Rectal smooth muscle tissue (tissue), 1 donor: Measurements from ENCODE around the gene GRIA1.
"Not testable (repeated sequence)": the region's sequence is repeated elsewhere in the genome, so short reads cannot be mapped to it uniquely, and the experiment has no call there.

Experiments used
- H3K27ac ChIP-seq: one replicate; pipeline ENCODE4 v1.7.0; 2013; ENCODE audit warnings: low read depth, low read length, inconsistent platforms
- H3K27me3 ChIP-seq: one replicate; pipeline ENCODE4 v1.7.0; 2013; ENCODE audit warnings: low read length; ENCODE audit not compliant: control insufficient read depth, insufficient read depth
- H3K36me3 ChIP-seq: one replicate; pipeline ENCODE4 v1.7.0; 2013; ENCODE audit warnings: low read length; ENCODE audit not compliant: control insufficient read depth, insufficient read depth
- H3K4me1 ChIP-seq: one replicate; pipeline ENCODE4 v1.7.0; 2013; ENCODE audit warnings: low read length; ENCODE audit not compliant: control insufficient read depth, insufficient read depth
- H3K4me3 ChIP-seq: one replicate; pipeline ENCODE4 v1.7.0; 2013; ENCODE audit warnings: low read length
- H3K9ac ChIP-seq: one replicate; pipeline ENCODE4 v1.7.0; 2013; ENCODE audit warnings: low read length

The GRIA1 gene

DNA sequence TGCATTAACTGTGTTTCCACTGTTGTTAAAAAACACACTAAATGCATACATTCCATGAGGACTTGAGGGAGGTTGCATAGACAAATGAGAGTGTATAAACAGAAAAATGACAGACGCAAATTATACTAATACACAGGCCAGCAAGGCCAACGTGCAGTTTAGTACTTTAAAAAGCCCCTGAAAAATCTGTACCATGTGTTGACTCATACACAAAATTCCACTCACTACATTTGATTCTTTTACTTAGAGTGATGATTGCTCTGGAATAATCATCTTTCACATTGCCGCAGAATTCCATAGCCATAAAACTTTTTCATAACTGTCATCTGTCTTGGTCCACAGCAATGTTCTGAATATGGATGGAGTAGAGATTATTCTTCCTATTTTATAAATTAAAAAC lies 332.6 kb downstream of the GRIA1 start:
- Histone ChIP-seq H3K4me1 (no peaks in the 10 kb centered on the region), H3K9ac (no peak overlapping the region), H3K27ac (no peak overlapping the region), H3K27me3 (no peaks in the 10 kb centered on the region), H3K4me3 (no peak overlapping the region), H3K36me3 (no peaks in the 10 kb centered on the region)

DNA sequence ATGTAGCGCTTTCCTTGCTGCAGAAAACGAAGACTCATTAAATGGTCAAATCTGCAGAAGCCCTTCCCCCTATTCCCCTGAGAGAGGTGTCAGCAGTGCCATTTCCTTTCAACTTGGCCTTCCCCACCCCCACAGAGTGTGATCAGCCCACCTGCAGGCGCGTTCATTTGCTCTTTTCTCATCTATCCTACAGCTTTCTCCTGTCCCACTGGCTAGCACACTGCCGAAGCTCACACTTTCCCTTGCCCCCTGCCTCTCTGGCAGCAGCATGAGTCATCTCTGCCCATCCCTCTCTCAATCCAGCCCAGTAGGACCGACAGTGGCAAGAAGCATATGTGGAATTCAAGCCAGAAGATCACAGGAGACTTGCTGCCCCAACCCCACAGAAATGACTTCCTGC lies 334.4 kb downstream of the GRIA1 start:
- H3K4me3 ChIP-seq: no peak overlapping the region
- H3K36me3 ChIP-seq: no peaks in the 10 kb centered on the region
- H3K4me1 ChIP-seq: no peaks in the 10 kb centered on the region
- H3K27me3 ChIP-seq: no peaks in the 10 kb centered on the region
- no peak overlapping the region for H3K9ac ChIP-seq
- no peak overlapping the region for H3K27ac ChIP-seq

GRCh38 chr5:153827397-153827796 lies 336.9 kb downstream of the GRIA1 start:
- Histone ChIP-seq H3K27me3 (no peaks in the 10 kb centered on the region), H3K9ac (no peak overlapping the region), H3K4me3 (no peak overlapping the region), H3K36me3 (no peaks in the 10 kb centered on the region), H3K27ac (no peak overlapping the region), H3K4me1 (no peaks in the 10 kb centered on the region)

DNA sequence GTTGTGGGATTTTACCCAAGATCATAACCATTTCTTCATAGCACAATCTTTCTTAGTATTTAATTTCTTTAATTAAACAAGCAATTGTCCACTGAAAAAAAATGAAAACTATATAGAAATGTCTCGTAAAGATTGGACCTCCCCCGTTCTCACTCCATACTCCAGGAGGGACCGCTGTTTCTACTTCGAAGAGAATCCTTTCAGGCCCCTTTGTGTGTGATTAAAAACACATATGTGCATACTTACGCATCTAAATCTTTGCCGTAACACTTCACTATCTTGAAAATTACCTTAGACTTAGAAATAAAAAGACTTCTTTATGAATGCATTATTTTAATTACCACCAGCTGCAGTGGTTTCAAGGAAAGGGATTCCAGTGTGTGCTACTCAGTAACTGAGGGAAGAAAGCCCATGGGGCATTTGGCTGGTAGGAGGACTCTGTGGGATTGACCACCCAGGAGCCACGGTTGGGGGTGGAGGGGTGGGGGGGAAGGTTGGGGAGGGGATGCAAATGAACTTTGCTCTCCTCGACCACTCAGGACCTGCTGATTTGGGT lies 339.1 kb downstream of the GRIA1 start:
- H3K4me3 ChIP-seq: no peak overlapping the region

DNA sequence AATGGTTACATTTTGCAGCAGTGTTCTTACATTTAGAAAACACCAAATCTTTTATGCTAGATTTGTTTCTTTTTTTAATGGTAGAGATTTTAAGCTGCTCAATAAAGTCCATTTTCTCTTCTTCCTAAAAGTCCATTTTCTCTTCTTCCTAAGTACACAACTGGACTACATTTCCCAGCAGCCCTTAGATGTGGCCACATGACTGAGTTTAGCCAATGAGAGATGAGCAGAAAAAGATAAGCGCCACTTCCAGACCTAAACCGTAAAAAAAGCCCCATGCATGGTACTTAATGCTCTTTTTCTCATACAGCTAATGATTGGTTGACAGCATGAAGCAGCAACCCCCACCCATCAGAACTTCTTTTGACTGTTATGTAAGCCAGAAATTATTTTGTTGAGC lies 341.5 kb downstream of the GRIA1 start:
- no peaks in the 10 kb centered on the region for H3K4me1 ChIP-seq
- H3K27me3 ChIP-seq: no peaks in the 10 kb centered on the region
- H3K36me3 ChIP-seq: no peaks in the 10 kb centered on the region
- no peak overlapping the region for H3K9ac ChIP-seq
- H3K27ac ChIP-seq: no peak overlapping the region
- no peak overlapping the region for H3K4me3 ChIP-seq

More for the DNA sequence above, 339.1 kb downstream of the GRIA1 start:
- no peaks in the 10 kb centered on the region for H3K4me1 ChIP-seq
- no peaks in the 10 kb centered on the region for H3K27me3 ChIP-seq
- no peaks in the 10 kb centered on the region for H3K36me3 ChIP-seq
- H3K27ac ChIP-seq: no peak overlapping the region
- no peak overlapping the region for H3K9ac ChIP-seq

DNA sequence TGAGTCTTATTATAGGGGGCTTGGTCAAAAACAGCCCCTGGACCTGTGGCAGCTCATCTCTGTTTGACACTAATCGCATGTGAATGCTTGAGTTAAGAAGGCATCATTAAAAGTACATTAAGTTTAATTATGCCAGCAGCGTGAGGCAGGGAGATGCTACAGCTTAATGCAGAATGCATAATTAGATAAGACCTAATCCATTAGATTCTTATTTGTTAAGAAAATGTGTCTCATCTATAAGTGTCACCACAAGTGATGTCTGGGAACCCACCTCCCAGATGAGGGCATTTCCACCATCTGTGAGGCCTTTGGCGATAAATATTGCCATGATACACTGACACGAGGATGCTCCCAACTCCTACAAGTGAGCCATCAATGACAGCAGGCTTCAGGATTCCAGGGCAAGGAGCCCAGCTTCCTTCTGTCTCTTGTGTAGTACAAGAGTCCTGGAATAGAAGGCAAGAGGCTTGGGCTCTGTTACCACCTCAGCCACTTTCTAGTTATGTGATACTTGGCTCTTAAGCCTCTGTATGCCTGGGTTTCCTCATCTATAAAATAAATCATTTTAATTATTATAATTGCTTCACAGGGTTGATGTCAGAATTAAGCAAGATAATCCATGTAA lies 345.5 kb downstream of the GRIA1 start:
- H3K36me3 ChIP-seq: no peaks in the 10 kb centered on the region
- no peaks in the 10 kb centered on the region for H3K4me1 ChIP-seq
- H3K4me3 ChIP-seq: no peak overlapping the region
- H3K27me3 ChIP-seq: no peaks in the 10 kb centered on the region
- H3K27ac ChIP-seq: no peak overlapping the region
- H3K9ac ChIP-seq: no peak overlapping the region

GRCh38 chr5:153849303-153850113 lies 359.0 kb downstream of the GRIA1 start:
- not testable (repeated sequence) for H3K4me3 ChIP-seq, H3K9ac ChIP-seq, H3K36me3 ChIP-seq, H3K27me3 ChIP-seq, H3K4me1 ChIP-seq, H3K27ac ChIP-seq

DNA sequence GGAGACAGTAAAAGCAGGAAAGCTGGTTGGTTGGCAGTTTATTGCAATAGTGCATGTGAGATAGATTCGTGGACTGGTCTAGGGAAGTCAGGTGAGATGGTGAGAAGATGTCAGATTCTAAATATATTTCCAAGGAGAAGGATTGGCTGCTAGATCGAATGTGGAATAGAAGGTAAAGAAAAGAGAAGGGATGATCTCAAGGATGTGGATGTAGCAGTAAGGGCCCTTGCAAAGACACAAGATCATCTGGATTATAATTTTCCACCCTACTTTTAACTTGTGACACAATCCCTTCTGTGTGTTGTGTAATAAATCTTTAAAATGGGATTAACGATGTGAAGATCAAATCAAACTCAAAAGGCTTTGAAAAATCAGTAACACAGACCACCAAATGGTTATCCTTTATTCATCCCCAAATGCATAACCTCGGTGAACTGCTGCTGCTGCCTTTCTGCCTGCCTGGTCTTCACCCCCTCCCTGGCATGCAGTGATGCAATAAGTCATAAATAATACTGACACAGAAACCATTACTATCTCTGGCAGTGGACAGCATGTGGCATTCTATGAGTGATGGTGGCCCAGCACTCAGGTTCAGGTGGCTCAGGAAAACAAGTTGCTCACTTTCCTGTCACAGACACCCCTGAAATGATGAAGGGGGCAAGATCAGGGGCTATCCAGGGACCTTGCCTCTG lies 369.9 kb downstream of the GRIA1 start:
- no peak overlapping the region for H3K4me3 ChIP-seq
- no peaks in the 10 kb centered on the region for H3K4me1 ChIP-seq
- H3K27ac ChIP-seq: no peak overlapping the region
- no peak overlapping the region for H3K9ac ChIP-seq
- no peaks in the 10 kb centered on the region for H3K27me3 ChIP-seq
- no peaks in the 10 kb centered on the region for H3K36me3 ChIP-seq

DNA sequence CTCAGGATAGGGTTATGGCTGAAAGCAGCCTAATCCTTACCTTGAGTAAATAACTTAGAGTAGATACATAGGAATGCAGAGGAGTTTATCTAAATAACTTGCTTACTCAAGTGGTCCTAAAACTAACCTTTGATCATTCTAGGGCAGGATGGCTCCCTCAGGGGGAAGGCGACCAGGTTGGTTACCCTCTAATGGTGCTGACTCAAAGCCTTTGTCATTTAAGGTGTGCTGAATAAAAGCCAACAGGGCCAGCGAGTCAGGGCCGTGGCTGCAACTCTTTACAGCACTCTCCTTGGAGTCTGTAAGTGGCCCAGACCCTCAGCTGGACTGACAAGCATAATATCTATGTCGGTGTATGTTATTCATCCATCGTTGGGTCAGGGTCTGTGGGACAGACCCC lies 372.4 kb downstream of the GRIA1 start:
- not testable (repeated sequence) for H3K9ac ChIP-seq, H3K4me3 ChIP-seq, H3K4me1 ChIP-seq, H3K27me3 ChIP-seq, H3K36me3 ChIP-seq, H3K27ac ChIP-seq
